T-helper 1 cell treated with Interleukin-12 subunit alpha and Interleukin-12 subunit beta and Interleukin-4 antibody, amounts not matched to agents 30 ng/mL and 1 ng/mL, for 36 hours (primary cell): ENCODE measurements around the gene CGB3. TPM values are rescaled to one million over a fixed set of nuclear protein-coding genes. Genes with fewer than 3 reads are reported as not detected.
"Not testable (repeated sequence)": the region's sequence is repeated elsewhere in the genome, so short reads cannot be mapped to it uniquely, and the experiment has no call there.

Source experiments
- intact Hi-C: fragments of 100-400 bp; cut with micrococcal nuclease; formaldehyde crosslinking; loops from one replicate; pipeline ENCODE4 v1.15.1; 2024
- total RNA-seq: library from RNA; stranded (reverse); gene quantifications from 2 replicates; pipeline ENCODE4 v1.2.3, GENCODE V29; 2022

CGB3 gene
- total RNA-seq, 1 donor from 2014 or later, result not detected

DNA sequence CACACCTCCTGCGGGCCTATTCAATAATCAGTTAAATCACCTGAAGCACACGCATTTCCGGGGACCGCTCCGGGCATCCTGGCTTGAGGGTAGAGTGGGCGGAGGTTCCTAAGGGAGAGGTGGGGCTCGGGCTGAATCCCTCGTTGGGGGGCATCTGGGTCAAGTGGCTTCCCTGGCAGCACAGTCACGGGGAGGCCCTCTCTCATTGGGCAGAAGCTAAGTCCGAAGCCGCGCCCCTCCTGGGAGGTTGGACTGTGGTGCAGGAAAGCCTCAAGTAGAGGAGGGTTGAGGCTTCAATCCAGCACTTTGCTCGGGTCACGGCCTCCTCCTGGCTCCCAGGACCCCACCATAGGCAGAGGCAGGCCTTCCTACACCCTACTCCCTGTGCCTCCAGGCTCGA lies 19.4 kb upstream of the CGB3 start, which contains the start of gene CGB5:
TSS of gene CGB5 (plus strand) at position 301 of the 400 bp plus-strand sequence. CDS start 362 bp downstream, outside the sequence.
- intact Hi-C loops, result not testable (repeated sequence)

DNA sequence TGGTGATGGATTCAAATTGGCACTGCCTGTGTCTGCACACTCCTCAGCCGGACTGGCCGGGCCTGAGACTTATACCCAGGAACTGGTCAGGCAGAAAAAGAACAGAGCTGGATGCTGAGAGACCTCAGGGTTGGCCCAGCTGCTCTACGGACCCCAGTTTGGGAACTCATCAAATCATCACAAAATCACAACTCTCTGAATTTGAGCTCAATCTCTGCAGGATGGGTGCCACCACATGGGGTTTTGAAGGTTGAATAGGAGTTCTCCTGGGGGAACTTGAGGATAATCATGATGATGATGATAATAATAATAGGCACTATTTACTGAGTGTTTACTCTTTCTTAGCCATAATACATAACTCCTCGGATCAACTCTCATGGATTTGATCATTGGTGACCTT lies 18.5 kb upstream of the CGB3 start:
- intact Hi-C loops, result not testable (repeated sequence)

DNA sequence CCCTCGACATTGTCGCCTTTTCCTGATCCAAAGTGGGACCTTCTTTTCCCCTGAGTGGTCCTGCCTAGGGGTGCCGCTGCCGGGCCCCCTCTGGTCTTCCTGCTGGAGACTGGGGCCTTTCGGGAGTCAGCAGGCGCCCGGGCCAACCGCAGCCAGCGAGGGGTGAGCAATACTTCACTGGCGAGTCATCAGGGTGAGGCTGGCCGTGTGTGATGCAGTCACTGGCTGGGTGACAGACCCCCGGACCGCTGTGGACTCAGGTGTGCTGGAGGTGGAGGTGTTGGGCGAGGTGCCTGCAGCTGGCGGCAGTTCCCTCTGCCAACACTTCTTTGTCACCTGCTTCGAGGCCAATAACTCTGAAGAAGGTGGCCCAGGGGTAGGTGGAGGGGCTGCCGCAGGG lies 18.0 kb upstream of the CGB3 start:
- intact Hi-C loops, result no loop called here

DNA sequence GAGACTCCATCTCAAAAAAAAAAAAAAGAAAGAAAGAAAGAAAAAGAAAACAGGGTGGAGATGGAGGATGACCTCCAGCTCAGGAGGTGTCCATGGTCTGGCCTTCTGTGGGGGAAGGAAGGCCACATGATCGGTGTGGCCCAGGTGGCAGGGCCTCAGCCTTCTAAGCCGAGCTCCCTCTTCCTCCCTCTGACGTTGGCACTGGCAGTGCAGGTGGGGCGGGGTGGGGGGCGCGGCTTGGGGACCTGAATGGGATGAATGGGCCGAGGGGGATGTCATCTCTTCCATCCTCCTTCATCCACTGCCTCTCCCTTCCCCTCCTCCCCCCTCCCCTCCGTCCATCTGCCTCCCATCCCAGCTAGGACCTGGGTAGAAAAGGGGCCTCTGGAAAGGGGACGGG lies 15.6 kb upstream of the CGB3 start:
- intact Hi-C loops, result not testable (repeated sequence)

DNA sequence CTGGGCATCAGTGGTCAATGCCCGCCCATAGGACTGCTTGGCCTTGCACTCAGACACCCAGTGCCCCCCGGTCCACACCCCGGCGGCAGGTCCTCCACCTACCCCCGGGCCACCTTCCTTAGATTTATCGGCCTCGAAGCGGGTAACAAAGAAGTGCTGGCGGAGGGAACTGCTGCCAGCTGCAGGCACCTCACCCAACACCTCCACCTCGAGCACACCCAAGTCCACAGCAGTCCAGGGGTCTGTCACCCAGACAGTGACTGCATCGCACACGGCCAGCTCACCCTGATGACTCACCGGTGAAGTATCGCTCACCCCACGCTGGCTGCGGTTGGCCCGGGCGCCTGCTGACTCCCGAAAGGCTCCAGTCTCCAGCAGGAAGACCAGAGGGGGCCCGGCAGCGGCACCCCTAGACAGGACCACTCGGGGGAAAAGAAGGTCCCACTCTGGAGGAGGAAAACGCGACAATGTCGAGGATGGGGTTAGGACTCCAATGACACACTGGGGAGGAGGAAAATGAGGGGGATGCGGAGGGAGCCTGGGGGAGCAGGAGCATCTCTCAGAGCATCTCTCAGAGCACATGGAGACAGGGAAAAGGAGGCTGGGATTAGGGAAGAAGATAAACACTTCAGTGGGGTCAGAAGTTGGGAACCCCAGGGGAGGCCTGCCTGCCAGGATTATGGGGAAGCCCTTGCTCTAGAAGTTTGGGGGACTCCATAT lies 14.6 kb upstream of the CGB3 start:
- intact Hi-C loops, result not testable (repeated sequence)

DNA sequence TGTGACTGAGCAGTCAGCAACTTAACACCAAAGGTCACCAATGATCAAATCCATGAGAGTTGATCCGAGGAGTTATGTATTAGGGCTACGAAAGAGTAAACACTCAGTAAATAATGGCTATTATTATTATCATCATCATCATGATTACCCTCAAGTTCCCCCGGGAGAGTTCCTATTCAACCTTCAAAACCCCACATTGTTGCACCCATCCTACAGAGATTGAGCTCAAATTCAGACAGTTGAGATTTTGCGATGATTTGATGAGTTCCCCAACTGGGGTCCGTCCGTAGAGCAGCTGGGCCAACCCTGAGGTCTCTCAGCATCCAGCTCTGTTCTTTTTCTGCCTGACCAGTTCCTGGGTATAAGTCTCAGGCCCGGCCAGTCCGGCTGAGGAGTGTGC lies 14.0 kb upstream of the CGB3 start:
- intact Hi-C loops, result not testable (repeated sequence)

DNA sequence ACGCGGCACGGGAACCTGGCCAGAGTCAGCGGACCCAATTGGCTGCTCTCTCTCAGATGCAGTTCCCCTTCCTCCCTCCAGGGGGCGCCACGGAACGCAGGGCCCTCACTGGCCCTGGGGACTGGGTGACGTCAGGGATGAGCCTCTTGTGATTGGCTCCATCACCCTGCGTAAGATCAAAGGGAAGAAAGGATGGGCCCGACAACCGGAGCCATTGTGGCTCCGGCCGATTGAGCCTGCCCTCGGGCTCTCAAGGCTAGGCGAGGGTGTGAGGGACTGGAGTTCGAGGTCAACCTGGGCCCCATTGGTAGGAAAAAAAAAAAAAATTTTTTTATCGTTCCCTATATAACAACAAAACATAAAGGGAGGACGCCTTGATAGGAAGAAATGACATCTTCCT lies 12.7 kb upstream of the CGB3 start, which contains the start of gene CGB1:
TSS of gene CGB1 (minus strand) at position 81 of the 400 bp plus-strand sequence. CDS start 184 bp downstream, outside the sequence.
- intact Hi-C loops, result not testable (repeated sequence)

DNA sequence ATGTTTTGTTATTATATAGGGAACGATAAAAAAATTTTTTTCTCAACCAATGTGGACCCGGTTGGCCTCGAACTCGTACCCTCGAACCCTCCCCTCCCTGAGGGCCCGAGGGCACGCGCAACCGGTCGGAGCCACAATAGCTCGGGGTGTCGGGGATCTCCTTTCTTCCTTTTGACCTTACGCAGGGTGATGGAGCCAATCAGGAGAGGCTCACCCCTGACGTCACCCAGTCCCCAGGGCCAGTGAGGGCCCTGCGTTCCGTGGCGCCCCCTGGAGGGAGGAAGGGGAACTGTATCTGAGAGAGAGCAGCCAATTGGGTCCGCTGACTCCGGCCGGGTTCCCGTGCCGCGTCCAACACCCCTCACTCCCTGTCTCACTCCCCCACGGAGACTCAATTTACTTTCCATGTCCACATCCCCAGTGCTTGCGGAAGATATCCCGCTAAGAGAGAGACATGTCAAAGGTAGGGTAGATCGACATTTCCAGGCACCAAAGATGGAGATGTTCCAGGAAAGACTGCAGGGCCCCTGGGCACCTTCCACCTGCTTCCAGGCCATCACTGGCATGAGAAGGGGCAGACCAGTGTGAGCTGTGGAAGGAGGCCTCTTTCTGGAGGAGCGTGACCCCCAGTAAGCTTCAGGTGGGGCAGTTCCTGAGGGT lies 7.6 kb upstream of the CGB3 start, which contains the start of gene CGB2:
TSS of gene CGB2 (plus strand) at position 249 of the 660 bp plus-strand sequence. CDS start at position 455, 206 bp downstream.
- intact Hi-C loops, result not testable (repeated sequence)

DNA sequence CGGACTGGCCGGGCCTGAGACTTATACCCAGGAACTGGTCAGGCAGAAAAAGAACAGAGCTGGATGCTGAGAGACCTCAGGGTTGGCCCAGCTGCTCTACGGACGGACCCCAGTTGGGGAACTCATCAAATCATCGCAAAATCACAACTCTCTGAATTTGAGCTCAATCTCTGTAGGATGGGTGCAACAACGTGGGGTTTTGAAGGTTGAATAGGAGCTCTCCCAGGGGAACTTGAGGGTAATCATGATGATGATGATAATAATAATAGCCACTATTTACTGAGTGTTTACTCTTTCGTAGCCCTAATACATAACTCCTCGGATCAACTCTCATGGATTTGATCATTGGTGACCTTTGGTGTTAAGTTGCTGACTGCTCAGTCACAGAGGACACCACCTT lies 6.2 kb upstream of the CGB3 start:
- intact Hi-C loops, result not testable (repeated sequence)

DNA sequence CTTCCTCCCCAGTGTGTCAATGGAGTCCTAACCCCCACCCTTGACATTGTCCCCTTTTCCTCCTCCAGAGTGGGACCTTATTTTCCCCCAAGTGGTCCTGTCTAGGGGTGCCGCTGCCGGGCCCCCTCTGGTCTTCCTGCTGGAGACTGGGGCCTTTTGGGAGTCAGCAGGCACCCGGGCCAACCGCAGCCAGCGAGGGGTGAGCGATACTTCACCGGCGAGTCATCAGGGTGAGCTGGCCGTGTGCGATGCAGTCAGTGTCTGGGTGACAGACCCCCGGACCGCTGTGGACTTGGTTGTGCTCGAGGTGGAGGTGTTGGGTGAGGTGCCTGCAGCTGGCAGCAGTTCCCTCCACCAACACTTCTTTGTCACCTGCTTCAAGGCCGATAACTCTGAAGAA lies 5.6 kb upstream of the CGB3 start:
- intact Hi-C loops, result not testable (repeated sequence)

DNA sequence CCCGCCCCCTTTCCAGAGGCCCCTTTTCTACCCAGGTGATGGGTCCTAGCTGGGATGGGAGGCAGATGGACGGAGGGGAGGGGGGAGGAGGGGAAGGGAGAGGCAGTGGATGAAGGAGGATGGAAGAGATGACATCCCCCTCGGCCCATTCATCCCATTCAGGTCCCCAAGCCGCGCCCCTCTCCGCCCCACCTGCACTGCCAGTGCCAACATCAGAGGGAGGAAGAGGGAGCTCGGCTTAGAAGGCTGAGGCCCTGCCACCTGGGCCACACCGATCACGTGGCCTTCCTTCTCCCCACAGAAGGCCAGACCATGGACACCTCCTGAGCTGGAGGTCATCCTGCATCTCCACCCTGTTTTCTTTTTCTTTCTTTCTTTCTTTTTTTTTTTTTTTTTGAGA lies 4.6 kb upstream of the CGB3 start:
- intact Hi-C loops, result not testable (repeated sequence)

DNA sequence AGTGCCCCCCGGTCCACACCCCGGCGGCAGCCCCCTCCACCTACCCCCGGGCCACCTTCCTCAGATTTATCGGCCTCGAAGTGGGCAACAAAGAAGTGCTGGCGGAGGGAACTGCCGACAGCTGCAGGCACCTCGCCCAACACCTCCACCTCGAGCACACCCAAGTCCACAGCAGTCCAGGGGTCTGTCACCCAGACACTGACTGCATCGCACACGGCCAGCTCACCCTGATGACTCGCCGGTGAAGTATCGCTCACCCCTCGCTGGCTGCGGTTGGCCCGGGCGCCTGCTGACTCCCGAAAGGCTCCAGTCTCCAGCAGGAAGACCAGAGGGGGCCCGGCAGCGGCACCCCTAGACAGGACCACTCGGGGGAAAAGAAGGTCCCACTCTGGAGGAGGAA lies 1.5 kb upstream of the CGB3 start:
- intact Hi-C loops, result not testable (repeated sequence)

DNA sequence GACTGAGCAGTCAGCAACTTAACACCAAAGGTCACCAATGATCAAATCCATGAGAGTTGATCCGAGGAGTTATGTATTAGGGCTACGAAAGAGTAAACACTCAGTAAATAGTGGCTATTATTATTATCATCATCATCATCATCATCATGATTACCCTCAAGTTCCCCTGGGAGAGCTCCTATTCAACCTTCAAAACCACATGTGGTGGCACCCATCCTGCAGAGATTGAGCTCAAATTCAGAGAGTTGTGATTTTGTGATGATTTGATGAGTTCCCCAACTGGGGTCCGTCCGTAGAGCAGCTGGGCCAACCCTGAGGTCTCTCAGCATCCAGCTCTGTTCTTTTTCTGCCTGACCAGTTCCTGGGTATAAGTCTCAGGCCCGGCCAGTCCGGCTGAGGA lies 955 bp upstream of the CGB3 start:
- intact Hi-C loops, result not testable (repeated sequence)

DNA sequence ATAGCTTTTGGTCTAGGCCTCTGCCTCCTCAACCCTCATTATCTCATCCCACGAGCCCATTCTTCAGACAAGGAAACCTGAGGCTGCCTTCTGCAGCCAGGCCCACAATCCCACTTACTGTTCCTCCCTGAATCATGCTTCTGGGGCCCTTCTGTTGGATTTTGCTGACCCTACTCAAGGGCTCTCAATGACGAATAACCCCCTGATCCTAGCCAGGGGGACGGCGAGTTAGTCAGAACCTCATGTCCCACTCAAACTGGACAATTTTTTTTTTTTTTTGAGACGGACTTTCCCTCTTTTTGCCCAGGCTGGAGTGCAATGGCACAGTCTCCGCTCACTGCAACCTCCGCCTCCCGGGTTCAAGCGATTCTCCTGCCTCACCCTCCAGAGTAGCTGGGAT lies 2.0 kb downstream of the CGB3 start:
- intact Hi-C loops, result no loop called here

DNA sequence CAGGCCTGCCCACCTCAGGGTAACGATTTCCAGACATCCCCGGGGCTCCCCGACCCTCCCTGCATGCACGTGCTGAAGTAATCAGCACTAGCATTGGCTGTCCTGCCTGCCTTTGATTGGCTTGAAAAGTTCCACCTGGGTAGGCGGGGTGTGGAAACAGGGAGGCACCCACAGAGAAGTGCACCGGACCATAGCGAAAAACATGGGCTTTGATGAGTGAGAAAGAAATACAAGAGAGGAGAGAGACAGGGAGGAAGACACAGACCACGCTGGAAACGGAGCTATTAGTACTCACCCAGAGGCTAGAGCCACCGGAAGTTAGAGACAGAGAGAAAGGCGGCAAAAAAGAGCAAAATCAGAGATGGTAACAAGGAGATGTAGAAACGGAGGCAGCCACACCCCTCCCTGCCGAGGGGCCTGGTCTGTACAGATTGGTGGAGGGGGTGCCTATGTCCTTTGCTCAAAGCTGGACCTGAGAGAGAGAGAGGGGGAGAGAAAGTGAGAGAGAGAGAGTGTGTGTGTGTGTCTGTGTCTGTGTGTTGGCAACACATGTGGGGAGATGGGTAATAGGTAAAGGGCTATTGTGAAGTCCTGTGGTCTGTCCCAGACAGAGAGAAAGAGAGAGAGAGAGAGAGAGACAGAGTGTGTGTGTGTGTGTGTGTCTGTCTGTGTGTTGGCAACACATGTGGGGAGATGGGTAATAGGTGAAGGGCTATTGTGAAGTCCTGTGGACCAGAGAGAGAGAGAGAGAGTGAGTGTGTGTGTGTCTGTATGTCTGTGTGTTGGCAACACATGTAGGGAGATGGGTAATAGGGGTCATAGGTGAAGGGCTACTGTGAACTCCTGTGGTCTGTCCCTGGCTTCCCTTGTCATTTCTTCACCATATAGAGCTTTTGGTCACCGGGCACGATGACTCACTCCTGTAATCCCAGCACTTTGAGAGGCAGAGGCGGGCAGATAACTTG lies 2.9 kb downstream of the CGB3 start:
- intact Hi-C loops, result no loop called here

DNA sequence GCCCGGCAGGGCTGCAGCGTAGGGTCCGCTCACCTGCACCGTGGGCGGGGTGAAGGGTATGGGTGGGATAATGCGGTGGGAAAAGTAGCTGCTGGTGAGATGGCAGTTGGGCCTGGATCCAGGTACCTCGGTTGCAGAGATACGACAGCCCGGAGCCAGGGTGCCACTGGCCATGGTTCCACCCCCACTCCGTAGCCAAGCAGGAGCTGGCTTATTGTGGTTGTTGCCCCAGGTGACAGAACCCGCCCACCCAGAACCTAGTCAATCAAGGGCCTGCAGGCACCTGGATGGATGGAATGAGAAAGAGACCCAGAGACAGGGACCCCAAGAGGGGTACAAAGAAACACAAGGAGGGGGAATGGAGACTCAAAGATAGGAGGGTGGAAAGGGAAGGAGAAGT lies 3.8 kb downstream of the CGB3 start:
- intact Hi-C loops, result no loop called here

DNA sequence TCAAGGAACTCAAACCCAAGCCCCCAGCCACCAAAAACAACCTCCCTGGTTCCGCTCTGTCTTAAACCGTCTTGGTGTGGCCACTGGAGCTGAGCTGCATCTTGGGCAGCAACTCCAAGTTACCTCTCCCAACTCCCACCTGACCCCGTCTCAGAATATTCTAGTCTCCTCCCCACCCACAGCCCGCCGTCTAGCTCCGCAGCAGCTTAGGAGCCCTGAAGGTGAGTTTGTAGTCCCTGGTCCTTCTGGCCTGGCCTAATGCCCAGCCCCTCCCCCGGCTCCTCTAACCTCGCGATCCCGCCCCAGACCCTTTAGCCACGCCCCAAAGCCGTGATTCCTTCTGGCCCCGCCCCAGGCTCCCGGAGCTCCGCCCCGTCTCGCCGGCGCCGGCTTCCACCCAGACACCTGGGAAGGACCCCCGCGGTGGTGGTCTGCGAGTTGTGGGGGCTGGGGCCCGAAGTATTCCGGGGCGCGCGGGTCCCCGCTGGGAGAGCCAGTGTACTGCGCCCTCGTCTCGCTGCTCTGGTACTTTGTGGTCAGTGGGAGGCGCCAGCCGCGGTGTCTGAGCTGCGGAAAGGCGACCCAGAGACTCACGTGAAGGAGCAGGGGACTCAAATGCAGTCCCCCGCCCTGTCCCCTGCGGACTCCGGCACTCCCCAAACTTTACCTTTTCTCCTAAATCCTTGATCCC lies 4.7 kb downstream of the CGB3 start:
- intact Hi-C loops, result loop anchor here (1.0 to 5.0 kb wide), 3 partner anchors 38 to 109 kb away; partner anchors contain the start of genes C19orf73, CGB7 and PPFIA3

DNA sequence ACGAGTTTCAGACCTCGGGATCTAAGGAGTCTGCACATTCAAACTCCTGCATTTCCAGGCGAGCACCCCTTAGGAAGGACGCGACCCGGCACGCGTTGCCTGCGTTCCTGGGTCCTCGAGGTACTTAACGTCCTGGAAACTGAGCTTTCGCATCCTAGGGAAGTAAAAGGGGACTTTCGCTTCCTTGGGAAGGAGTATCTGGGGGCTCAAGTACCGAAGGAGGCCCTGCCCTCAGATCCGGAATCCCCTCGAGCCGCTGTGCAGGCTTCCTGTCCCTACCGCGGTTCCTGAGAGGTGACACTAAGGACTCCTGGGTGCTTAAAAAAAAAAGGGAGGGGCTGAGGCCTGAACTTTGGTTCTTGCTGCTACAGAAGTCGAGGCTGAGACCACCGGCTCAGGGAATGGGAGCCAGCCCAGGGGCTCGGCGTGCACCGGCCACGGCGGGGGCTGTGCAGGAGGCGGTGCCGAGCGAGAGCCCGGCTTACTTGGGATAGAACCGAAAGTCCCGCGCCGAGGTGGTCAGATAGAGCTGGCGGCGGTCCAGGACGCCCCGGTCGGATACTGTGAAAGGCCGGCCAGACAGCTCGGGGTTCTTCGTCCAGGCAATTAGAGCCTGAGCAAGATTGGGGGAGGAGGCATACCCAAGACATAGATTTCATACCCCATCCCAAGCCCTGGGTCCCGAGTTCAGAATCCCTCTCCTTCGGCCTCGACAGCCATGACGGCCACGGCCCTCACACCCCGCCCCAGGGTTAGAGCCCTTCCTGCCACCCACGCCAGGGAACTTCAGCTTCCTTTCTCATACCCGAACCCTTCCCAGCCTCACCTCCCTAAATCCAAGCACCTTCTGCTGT lies 5.5 kb downstream of the CGB3 start:
- intact Hi-C loops, result loop anchor here (1.0 to 5.0 kb wide), 3 partner anchors 39 to 110 kb away; partner anchors contain the start of genes C19orf73, CGB7 and PPFIA3

DNA sequence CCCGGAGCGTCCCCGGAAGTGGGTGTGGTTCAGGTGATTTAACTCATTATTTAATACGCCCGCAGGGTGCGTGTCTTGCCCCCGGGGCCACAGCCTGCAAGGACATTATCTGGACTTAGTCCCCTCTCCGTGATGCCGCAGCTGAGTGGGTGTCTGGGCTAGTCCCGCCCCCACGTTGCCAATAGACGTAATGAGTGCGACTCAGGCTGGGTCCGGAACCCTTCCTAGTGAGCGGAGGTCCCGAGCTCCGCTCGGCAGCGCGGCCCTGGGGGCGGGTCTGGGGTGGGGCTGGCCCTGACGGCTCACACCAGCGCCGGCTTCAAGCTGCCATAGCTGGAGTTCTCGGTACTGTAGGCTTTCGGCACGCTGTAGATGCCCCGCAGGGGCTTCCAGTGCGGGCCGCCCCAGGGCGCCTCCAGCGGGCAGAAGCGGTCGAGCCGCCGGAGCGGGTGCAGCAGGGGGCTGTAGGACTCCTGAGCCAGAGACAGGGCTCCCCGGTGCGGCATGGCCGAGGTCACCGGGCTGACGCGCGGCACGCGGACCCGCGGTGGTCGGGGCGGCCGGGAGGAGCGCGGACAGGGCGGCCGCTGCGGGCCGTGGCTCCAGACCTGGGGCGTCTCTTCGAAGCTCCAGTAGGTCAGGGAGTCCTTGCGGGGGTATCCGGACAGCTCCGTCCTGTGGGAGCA lies 6.3 kb downstream of the CGB3 start:
- intact Hi-C loops, result loop anchor here (1.0 to 5.0 kb wide), 3 partner anchors 25 to 99 kb away; partner anchors contain the start of genes C19orf73, CGB7, GYS1 and PPFIA3
